PC-9 (cell line): ENCODE measurements around the gene PDE3A.

ENCODE experiments used
- CTCF ChIP-seq: fragments of 200-600 bp; sonication (generic); conservative IDR thresholded peaks from 2 replicates; pipeline ENCODE4 v1.6.1; 2017; ENCODE audit warnings: mixed run types, antibody characterized with exemption, mild to moderate bottlenecking, moderate library complexity
- EZH2 ChIP-seq: fragments of 200-600 bp; sonication (generic); IDR thresholded peaks from 2 replicates; pipeline ENCODE4 v1.8.0; 2017; ENCODE audit warnings: antibody characterized with exemption, low read depth

DNA sequence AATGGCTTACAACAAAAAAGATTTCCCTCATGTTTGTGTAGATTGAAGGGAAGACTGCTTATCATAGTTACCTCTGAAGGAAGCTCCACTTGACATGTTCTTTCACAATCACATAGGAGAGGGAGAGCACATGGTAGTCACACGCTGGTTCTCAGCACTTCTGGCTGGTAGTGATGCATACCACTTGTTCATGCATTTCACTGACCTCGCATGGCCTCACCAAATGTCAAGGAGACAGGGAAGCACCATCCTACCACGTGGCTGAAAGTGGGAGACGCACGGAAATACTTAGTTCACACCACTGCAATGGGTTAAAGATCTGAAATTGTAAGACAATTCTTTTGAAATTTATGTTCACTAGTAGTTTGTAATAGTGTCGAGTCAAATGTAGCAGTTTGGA is 74.0 kb downstream of the PDE3A start:
- TF ChIP-seq CTCF (no peak), EZH2 (no peak)
